ENCODE data around the gene HIPK1. TPM values are rescaled to one million over a fixed set of nuclear protein-coding genes. Genes with fewer than 3 reads are reported as not detected.

The HIPK1 gene
- total RNA-seq, 4 donors from 2014 or later: 42.3 to 63.4 (median 53.0) TPM

DNA sequence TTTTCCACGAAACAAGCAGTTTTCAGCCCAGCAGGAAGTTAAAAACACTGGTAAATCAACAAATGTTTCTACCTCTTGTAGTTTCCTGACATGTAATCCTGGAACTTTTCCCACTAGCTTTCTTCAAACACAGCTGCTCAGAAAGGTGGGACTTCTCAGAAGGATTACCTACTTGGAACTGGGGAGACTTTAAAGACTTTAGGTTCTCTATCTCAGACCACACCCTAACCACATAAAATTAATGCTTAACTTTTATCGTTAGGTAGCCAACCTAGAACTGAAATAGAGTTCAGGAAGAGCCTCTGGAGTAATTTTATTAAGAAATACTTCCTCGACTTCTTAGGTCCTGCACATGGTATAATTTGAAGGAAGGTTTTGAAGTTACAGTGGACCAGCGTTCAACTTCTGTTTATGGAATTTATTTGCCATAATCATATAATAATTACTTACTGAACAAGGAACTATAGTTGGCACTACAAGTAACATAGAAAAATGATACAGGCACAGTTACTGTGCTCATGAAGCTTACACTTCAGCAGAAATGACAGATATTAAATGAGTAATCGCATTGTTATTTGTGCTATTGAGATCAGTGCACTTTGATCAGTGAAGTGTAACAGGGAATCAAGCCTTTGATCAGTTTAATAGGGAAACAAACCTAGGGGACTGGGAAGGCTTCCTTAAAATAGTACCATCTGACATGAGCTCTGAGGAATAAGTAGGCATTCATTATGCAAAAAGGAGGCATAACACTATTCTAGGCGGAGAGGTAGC is 41.5 kb upstream of the HIPK1 start, which contains the start of gene BCL2L15:
TSS of gene BCL2L15 (minus strand) at position 180 of the 774 bp plus-strand sequence. CDS start 206 bp downstream, outside the sequence.
- H3K27me3 ChIP-seq: no peaks in the 10 kb centered on the region
- H3K36me3 ChIP-seq: peaks cover 0 to 4% (median 0%) of the 10 kb centered on the region in 3 donors
- H3K9me3 ChIP-seq: no peaks in the 10 kb centered on the region
- DNase-seq (ENCODE audit: low spot score in 2 of 2): no peak
- peak within 1 kb of the TSS in 1 of 4 donors; percentile 40 for H3K27ac ChIP-seq
- H3K4me3 ChIP-seq: peak within 1 kb of the TSS in 1 of 4 donors; percentile 18
- H3K4me1 ChIP-seq: no peaks in the 10 kb centered on the region
- 77 to 78% methylated on average over 6 of the region's 6 CpGs for WGBS, 2 donors
- TF ChIP-seq POLR2A (IDR thresholded peaks at IDR 0.05): no peak
- TF ChIP-seq, protein P1, sequence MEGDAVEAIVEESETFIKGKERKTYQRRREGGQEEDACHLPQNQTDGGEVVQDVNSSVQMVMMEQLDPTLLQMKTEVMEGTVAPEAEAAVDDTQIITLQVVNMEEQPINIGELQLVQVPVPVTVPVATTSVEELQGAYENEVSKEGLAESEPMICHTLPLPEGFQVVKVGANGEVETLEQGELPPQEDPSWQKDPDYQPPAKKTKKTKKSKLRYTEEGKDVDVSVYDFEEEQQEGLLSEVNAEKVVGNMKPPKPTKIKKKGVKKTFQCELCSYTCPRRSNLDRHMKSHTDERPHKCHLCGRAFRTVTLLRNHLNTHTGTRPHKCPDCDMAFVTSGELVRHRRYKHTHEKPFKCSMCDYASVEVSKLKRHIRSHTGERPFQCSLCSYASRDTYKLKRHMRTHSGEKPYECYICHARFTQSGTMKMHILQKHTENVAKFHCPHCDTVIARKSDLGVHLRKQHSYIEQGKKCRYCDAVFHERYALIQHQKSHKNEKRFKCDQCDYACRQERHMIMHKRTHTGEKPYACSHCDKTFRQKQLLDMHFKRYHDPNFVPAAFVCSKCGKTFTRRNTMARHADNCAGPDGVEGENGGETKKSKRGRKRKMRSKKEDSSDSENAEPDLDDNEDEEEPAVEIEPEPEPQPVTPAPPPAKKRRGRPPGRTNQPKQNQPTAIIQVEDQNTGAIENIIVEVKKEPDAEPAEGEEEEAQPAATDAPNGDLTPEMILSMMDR (IDR thresholded peaks at IDR 0.05): no peak
- no peak for TF ChIP-seq EP300 (IDR thresholded peaks at IDR 0.05)

DNA sequence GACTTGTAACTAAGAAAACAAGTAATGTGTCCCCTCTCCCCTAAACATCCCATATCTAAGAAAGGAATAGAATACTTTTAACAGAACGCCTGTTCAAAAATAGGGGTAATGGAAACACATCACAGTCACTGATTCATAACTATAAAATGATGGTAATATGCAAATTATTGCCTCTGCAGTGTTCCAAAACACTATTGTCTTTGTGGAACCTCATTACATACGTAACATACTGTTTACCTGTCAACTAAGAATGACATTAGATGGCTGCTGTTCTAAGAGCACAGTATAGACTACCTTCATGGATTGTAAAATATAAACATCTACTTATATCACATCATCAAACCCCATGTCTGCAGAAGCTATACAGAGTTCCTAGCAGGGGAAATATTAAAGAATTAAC is 38.3 kb upstream of the HIPK1 start:
- no peak overlapping the region for H3K27ac ChIP-seq
- H3K4me1 ChIP-seq: no peaks in the 10 kb centered on the region
- WGBS, 2 donors: 63 to 69% methylated on average over 2 of the region's 2 CpGs
- DNase-seq (ENCODE audit: low spot score in 2 of 2): no peak
- no peaks in the 10 kb centered on the region for H3K9me3 ChIP-seq
- no peak overlapping the region for H3K4me3 ChIP-seq
- peaks cover 0 to 19% (median 6%) of the 10 kb centered on the region in 3 donors for H3K36me3 ChIP-seq
- TF ChIP-seq EP300 (IDR thresholded peaks at IDR 0.05): no peak
- H3K27me3 ChIP-seq: no peaks in the 10 kb centered on the region

DNA sequence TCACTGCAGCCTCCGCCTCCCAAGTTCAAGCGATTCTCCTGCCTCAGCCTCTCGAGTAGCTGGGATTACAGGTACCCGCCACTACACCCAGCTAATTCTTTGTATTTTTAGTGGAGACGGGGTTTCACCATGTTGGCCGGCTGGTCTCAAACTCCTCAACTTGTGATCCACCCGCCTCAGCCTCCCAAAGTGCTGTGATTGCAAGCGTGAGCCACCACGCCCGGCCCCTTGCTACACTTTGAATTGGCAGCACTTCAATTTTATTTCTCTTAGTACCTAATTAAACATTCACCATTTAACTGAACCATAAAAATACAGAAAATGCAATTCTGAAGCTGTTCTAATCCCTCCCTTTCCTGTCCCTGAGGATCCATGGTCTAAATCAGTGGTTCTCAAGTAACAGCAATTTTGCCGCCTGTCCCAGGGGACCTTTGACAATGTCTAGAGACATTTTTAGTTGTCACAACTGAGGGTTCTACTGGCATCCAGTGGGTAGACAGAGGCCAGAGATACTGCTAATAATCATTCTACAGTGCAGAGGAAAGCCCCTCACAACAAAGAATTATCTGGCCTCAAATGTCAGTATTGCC is 37.4 kb upstream of the HIPK1 start:
- Histone ChIP-seq H3K9me3 (no peaks in the 10 kb centered on the region), H3K36me3 (peaks cover 0 to 28% (median 6%) of the 10 kb centered on the region in 3 donors), H3K27ac (no peak overlapping the region), H3K4me1 (no peaks in the 10 kb centered on the region), H3K4me3 (no peak overlapping the region), H3K27me3 (no peaks in the 10 kb centered on the region)
- no peak for DNase-seq (ENCODE audit: low spot score in 2 of 2)
- TF ChIP-seq EP300 (IDR thresholded peaks at IDR 0.05) (no peak), POLR2A (IDR thresholded peaks at IDR 0.05) (no peak)
- TF ChIP-seq, protein P1 (IDR thresholded peaks at IDR 0.05): no peak
- WGBS, 2 donors: 90% methylated on average over 11 of the region's 11 CpGs

DNA sequence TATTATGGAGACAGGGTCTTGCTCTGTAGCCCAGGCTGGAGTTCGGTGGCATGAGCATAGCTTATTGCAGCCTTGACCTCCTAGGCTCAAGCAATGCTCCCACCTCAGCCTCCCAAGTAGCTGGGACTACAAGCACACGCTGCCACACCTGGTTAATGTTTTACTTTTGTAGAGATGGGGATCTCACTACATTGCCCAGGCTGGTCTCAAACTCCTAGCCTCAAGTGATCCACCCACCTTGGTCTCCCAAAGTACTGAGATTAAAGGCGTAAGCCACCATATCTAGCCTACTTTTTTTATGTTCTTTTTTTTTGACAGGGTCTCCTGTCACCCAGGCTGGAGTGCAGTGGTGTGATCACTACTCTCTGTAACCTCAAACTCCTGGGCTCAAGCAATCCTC is 35.9 kb upstream of the HIPK1 start:
- Histone ChIP-seq H3K27me3 (no peaks in the 10 kb centered on the region), H3K9me3 (no peaks in the 10 kb centered on the region), H3K27ac (no peak overlapping the region), H3K36me3 (peaks cover 0 to 44% (median 12%) of the 10 kb centered on the region in 3 donors), H3K4me1 (no peaks in the 10 kb centered on the region), H3K4me3 (no peak overlapping the region)
- no peak for DNase-seq (ENCODE audit: low spot score in 2 of 2)
- 94 to 96% methylated on average over 3 of the region's 3 CpGs for WGBS, 2 donors
- TF ChIP-seq EP300 (IDR thresholded peaks at IDR 0.05): no peak
- TF ChIP-seq, protein P1 (IDR thresholded peaks at IDR 0.05): no peak
- no peak for TF ChIP-seq POLR2A (IDR thresholded peaks at IDR 0.05)

- 91 to 95% methylated on average over 6 of the region's 6 CpGs for WGBS, 2 donors
- H3K36me3 ChIP-seq: peaks cover 0 to 58% (median 12%) of the 10 kb centered on the region in 3 donors
- H3K4me1 ChIP-seq: no peaks in the 10 kb centered on the region
- no peaks in the 10 kb centered on the region for H3K27me3 ChIP-seq
- H3K4me3 ChIP-seq: no peak overlapping the region
- TF ChIP-seq POLR2A (IDR thresholded peaks at IDR 0.05): no peak
- TF ChIP-seq EP300 (IDR thresholded peaks at IDR 0.05): no peak
- TF ChIP-seq, protein P1 (IDR thresholded peaks at IDR 0.05): no peak
- no peaks in the 10 kb centered on the region for H3K9me3 ChIP-seq
- H3K27ac ChIP-seq: no peak overlapping the region
- DNase-seq (ENCODE audit: low spot score in 2 of 2): no peak
Observed at GRCh38 chr1:113895098-113895497, 34.0 kb upstream of the HIPK1 start.
